ENCODE results near the gene SEPTIN1. TPM values are rescaled to one million over a fixed set of nuclear protein-coding genes. Genes with fewer than 3 reads are reported as not detected.

Gene SEPTIN1
- total and polyA plus RNA-seq, 2 of the 13 experiments (the other 11 are each of a cell fraction or from before 2014, with no cell fraction given): 0.18 to 0.67 TPM

- TF ChIP-seq ZKSCAN1 (IDR thresholded peaks at IDR 0.05; ENCODE audit: low read length): no peak
- 0 out of 2 replicates have a peak, but pooled peaks have one; percentile 4 for TF ChIP-seq NKX3-1 (CRISPR knock-in tag; IDR thresholded peaks at IDR 0.05)
- TF ChIP-seq ZMYM4 (CRISPR knock-in tag; IDR thresholded peaks at IDR 0.05): 0 out of 2 replicates have a peak, but pooled peaks have one; percentile 5
- peak; percentile 12; the same call in 1 of the 2 replicates for TF ChIP-seq ZBTB38 (CRISPR knock-in tag; IDR thresholded peaks at IDR 0.05)
- 0 out of 2 replicates have a peak, but pooled peaks have one; percentile 43 for TF ChIP-seq ZNF367 (CRISPR knock-in tag; IDR thresholded peaks at IDR 0.05; ENCODE audit: borderline replicate concordance)
- 0 out of 2 replicates have a peak, but pooled peaks have one; percentile 4 for TF ChIP-seq STAT5B (CRISPR knock-in tag; IDR thresholded peaks at IDR 0.05)
- TF ChIP-seq ZNF260 (CRISPR knock-in tag; IDR thresholded peaks at IDR 0.05; ENCODE audit: borderline replicate concordance, low read depth): peak; percentile 37; the same call in 1 of the 2 replicates
- TF ChIP-seq NRL (CRISPR knock-in tag; IDR thresholded peaks at IDR 0.05; ENCODE audit: borderline replicate concordance): 0 out of 2 replicates have a peak, but pooled peaks have one; percentile 15
- 0 out of 2 replicates have a peak, but pooled peaks have one; percentile 51 for TF ChIP-seq MZF1 (CRISPR knock-in tag; IDR thresholded peaks at IDR 0.05; ENCODE audit: borderline replicate concordance)
- TF ChIP-seq CENPX (CRISPR knock-in tag; IDR thresholded peaks at IDR 0.05): no peak
- no peak for TF ChIP-seq ZBTB14 (CRISPR knock-in tag; IDR thresholded peaks at IDR 0.05)
- TF ChIP-seq GTF2F1 (IDR thresholded peaks at IDR 0.05; ENCODE audit: low read length): no peak
- 0 out of 2 replicates have a peak, but pooled peaks have one; percentile 24 for TF ChIP-seq ZFP82 (CRISPR knock-in tag; IDR thresholded peaks at IDR 0.05; ENCODE audit: borderline replicate concordance)
- 0 out of 2 replicates have a peak, but pooled peaks have one; percentile 7 for TF ChIP-seq ZBTB46 (CRISPR knock-in tag; IDR thresholded peaks at IDR 0.05; ENCODE audit: borderline replicate concordance)
- 0 out of 2 replicates have a peak, but pooled peaks have one; percentile 82 for TF ChIP-seq ZNF274 (CRISPR knock-in tag; IDR thresholded peaks at IDR 0.05)
- 0 out of 2 replicates have a peak, but pooled peaks have one; percentile 34 for TF ChIP-seq ZNF512B (CRISPR knock-in tag; IDR thresholded peaks at IDR 0.05; ENCODE audit: borderline replicate concordance)
- 0 out of 2 replicates have a peak, but pooled peaks have one; percentile 46 for TF ChIP-seq MEIS1 (CRISPR knock-in tag; IDR thresholded peaks at IDR 0.05; ENCODE audit: borderline replicate concordance)
- TF ChIP-seq ZNF205 (CRISPR knock-in tag; IDR thresholded peaks at IDR 0.05): no peak
- TF ChIP-seq ZNF629 (CRISPR knock-in tag; conservative IDR thresholded peaks at IDR 0.05): no peak
- no peak for TF ChIP-seq TARDBP (CRISPR knock-in tag; IDR thresholded peaks at IDR 0.05)
- TF ChIP-seq TFE3 (CRISPR knock-in tag; IDR thresholded peaks at IDR 0.05): no peak; the same call in 1 of the 2 replicates
- TF ChIP-seq ZNF484 (CRISPR knock-in tag; IDR thresholded peaks at IDR 0.05; ENCODE audit: borderline replicate concordance, low read depth): no peak
- TF ChIP-seq ZNF556 (CRISPR knock-in tag; IDR thresholded peaks at IDR 0.05; ENCODE audit: borderline replicate concordance): no peak
- 0 out of 2 replicates have a peak, but pooled peaks have one; percentile 7 for TF ChIP-seq ZNF749 (CRISPR knock-in tag; IDR thresholded peaks at IDR 0.05; ENCODE audit: borderline replicate concordance)
Measured at GRCh38 chr16:30355954-30356308, 26.4 kb downstream of the SEPTIN1 start (continued).
